Lower lobe of right lung (tissue), 2 donors: ENCODE results near the gene HLA-DOB. TPM values are rescaled to one million over a fixed set of nuclear protein-coding genes. Genes with fewer than 3 reads are reported as not detected.

ENCODE experiments used
- ATAC-seq, 2 donors: fragments of 200-7000 bp; cut with Tn5 transposase; one replicate each; pipeline ENCODE4 v1.9.1; 2020 to 2022; ENCODE audit warnings: mild to moderate bottlenecking in 2 of 2, moderate library complexity in 2 of 2
- DNase-seq: peaks from one replicate; pipeline ENCODE4 v3.0.0-alpha.2; 2020
- H3K27ac ChIP-seq: fragments of 200-600 bp; one replicate; pipeline ENCODE4 v1.8.0; 2022
- H3K27me3 ChIP-seq: fragments of 200-600 bp; one replicate; pipeline ENCODE4 v1.8.0; 2022; ENCODE audit warnings: low read depth
- H3K36me3 ChIP-seq: fragments of 200-600 bp; one replicate; pipeline ENCODE4 v1.8.0; 2022; ENCODE audit warnings: mild to moderate bottlenecking
- H3K4me1 ChIP-seq: fragments of 200-600 bp; one replicate; pipeline ENCODE4 v1.8.0; 2022
- H3K4me3 ChIP-seq: fragments of 200-600 bp; one replicate; pipeline ENCODE4 v1.8.0; 2022; ENCODE audit warnings: mild to moderate bottlenecking
- H3K9me3 ChIP-seq: fragments of 200-600 bp; one replicate; pipeline ENCODE4 v1.8.0; 2022
- intact Hi-C: fragments of 100-400 bp; cut with DNase I; formaldehyde crosslinking; loops from one replicate; pipeline ENCODE4 v1.11.0; 2022
- long read RNA-seq: library from polyadenylated mRNA; unstranded; transcript quantifications from one replicate; pipeline ENCODE4 v2.0.0, GENCODE V29; 2021
- total RNA-seq: library from RNA; stranded (reverse); fragmentation: NEBNext Ultra II Directional; extraction: Animal tissue kit (Norgen Biotek cat#: 25700); gene quantifications from one replicate; pipeline ENCODE4 v1.2.1, GENCODE V29; 2021
- TF ChIP-seq, protein P1 (sequence below): fragments of 200-600 bp; IDR thresholded peaks from one replicate; pipeline ENCODE4 v1.8.0; 2022; ENCODE audit warnings: antibody characterized with exemption, mild to moderate bottlenecking
- donor health status: DM: no; HTN: yes; CAD: no; lungs with severe emphysema.

HLA-DOB gene
- total RNA-seq = 0.95 TPM
- long read RNA-seq, partial matches to known transcripts = 0 of 2 reads
- long read RNA-seq, other reads (novel, unspliced or antisense) = 1 of 2 reads

DNA sequence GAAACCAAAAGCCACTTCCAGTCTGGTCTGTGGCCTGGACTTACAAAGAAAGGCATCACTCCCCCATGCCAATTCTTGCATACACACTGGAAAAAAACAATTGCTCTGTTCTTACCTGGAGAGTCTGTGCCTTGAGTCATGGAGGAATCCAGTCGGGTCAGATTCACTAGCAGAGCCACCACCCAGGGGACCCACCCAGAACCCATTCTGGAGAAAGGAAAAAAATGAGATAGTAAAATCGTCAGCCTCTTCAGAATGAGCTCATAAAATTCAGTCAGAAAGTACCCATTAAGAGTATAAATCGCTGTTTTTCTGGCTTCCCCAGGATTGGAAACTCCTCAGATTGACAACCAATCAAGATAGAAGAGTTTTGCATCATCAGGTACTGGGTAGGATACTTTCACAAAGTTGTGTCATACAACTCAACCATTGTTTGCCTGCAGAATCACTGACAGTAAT is at the start of gene HLA-DOB:
HLA-DOB (minus strand) TSS at position 257 of the 459 bp plus-strand sequence; CDS start at position 206, 51 bp downstream.
- Histone ChIP-seq H3K4me1 (no peaks in the 10 kb centered on the region), H3K36me3 (no peaks in the 10 kb centered on the region), H3K27ac (no peak within 1 kb of the TSS), H3K9me3 (no peaks in the 10 kb centered on the region), H3K27me3 (no peaks in the 10 kb centered on the region), H3K4me3 (peak within 1 kb of the TSS; percentile 24)
- intact Hi-C loops = no loop called here
- ATAC-seq (peak; percentile 78 to 93), DNase-seq (no peak)
- TF ChIP-seq, protein P1, sequence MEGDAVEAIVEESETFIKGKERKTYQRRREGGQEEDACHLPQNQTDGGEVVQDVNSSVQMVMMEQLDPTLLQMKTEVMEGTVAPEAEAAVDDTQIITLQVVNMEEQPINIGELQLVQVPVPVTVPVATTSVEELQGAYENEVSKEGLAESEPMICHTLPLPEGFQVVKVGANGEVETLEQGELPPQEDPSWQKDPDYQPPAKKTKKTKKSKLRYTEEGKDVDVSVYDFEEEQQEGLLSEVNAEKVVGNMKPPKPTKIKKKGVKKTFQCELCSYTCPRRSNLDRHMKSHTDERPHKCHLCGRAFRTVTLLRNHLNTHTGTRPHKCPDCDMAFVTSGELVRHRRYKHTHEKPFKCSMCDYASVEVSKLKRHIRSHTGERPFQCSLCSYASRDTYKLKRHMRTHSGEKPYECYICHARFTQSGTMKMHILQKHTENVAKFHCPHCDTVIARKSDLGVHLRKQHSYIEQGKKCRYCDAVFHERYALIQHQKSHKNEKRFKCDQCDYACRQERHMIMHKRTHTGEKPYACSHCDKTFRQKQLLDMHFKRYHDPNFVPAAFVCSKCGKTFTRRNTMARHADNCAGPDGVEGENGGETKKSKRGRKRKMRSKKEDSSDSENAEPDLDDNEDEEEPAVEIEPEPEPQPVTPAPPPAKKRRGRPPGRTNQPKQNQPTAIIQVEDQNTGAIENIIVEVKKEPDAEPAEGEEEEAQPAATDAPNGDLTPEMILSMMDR = no peak

DNA sequence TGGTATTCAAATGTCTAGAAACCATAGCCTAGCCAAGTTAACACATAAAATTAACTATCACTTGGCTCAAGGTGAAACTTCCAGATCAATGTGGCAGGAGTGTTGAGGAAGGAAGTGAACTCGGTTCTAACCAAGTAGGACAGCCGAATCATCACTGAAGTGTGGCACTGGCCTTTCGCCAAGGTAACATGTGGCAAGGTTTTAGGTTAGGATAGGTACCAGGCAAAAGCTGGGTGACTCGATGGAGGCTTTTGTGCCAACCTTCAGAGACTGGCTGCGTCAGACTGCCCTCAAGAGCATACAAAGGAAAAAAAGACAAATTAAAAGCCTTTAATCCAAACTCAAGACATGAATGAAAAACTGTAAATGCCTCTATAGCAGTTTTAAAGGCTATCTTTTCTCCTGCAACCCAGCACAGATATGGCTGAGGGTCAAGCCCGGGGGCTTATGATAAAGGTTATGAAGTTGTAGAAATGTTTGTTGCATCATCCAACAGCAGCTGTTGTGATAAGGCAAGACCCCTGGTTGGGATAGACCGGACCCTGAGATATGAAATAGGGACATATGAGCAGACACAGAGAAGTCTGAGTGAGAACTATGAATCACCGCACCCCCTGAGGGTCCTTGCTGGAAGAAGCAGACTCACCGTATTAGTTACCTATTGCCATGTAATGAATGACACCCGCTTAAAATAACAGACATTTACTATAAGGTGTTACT is 49.1 kb upstream of the HLA-DOB start:
- no peak for DNase-seq
- TF ChIP-seq, protein P1 = no peak
- H3K9me3 ChIP-seq = no peaks in the 10 kb centered on the region
- no peak overlapping the region for H3K27ac ChIP-seq
- H3K27me3 ChIP-seq = no peaks in the 10 kb centered on the region
- H3K4me1 ChIP-seq = no peaks in the 10 kb centered on the region
- peaks cover 2% of the 10 kb centered on the region for H3K36me3 ChIP-seq
- no peak overlapping the region for H3K4me3 ChIP-seq
- no peak for ATAC-seq
- intact Hi-C loops = no loop called here

DNA sequence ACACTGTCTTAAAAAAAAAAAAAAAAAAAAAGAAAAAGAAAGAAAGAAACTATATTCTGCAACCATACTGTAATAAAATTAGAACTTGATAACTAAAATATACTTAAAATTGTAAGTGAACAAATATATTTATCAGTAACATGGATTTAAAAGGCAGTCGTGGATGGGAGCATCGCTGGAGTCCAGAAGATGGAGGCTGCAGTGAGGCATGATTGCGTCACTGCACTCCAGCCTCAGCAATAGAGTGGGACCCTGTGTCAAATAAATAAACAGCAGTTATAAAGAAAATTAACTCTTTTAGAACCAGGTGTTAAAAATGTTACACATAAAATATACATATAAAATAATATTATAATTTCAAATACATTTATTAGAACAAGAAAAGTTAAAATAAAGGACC is 45.9 kb upstream of the HLA-DOB start:
- intact Hi-C loops = no loop called here
- Histone ChIP-seq H3K4me3 (no peak overlapping the region), H3K36me3 (peaks cover 33% of the 10 kb centered on the region), H3K27me3 (no peaks in the 10 kb centered on the region), H3K9me3 (no peaks in the 10 kb centered on the region), H3K4me1 (no peaks in the 10 kb centered on the region), H3K27ac (no peak overlapping the region)
- ATAC-seq (no peak), DNase-seq (no peak)
- TF ChIP-seq, protein P1 = no peak

DNA sequence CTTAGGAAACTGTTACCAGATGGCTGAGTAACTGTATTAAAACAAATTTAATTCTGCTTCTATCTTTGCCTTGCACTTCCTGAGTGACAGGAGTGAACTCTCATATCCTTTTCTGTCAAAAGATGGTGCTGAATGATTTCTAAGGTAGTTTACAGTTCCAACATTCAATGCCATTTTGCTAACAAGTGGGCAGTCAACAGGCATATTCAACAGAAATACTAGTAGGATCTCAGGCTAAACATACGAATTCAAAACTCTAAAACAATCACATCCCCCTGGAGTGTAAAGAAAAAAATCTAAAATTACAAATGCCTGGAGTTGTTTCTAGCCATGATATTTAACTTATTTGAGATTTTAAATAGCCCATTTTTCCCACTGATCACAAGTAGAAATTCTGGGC is 43.9 kb upstream of the HLA-DOB start:
- peak overlapping the region; percentile 49 for H3K27ac ChIP-seq
- H3K27me3 ChIP-seq = no peaks in the 10 kb centered on the region
- intact Hi-C loops = no loop called here
- H3K4me1 ChIP-seq = peaks cover 10% of the 10 kb centered on the region
- H3K4me3 ChIP-seq = no peak overlapping the region
- H3K9me3 ChIP-seq = no peaks in the 10 kb centered on the region
- ATAC-seq = no peak
- no peak for DNase-seq
- TF ChIP-seq, protein P1 = no peak
- peaks cover 50% of the 10 kb centered on the region for H3K36me3 ChIP-seq

DNA sequence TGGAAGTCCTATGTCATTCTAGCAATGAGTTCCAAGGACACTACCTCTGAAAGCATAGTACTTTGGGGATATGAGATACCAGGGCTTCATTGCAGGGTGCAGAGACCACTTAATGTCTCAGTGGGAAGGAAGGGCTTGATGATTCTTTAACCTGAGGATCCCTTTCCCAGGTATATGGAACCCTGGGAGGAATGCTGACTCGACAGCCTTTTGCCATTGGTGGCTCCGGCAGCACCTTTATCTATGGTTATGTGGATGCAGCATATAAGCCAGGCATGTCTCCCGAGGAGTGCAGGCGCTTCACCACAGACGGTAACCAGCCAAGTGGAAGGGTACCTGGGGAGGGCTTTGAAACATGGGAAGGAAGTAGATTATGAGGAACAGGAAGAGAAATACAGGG is 41.4 kb upstream of the HLA-DOB start:
- Histone ChIP-seq H3K4me1 (peaks cover 21% of the 10 kb centered on the region), H3K9me3 (no peaks in the 10 kb centered on the region), H3K27ac (no peak overlapping the region), H3K4me3 (no peak overlapping the region), H3K27me3 (no peaks in the 10 kb centered on the region), H3K36me3 (peaks cover 50% of the 10 kb centered on the region)
- ATAC-seq (no peak), DNase-seq (no peak)
- intact Hi-C loops = no loop called here
- TF ChIP-seq, protein P1 = no peak
